Activated CD4-positive, alpha-beta T cell treated with anti-CD3 and anti-CD28 coated beads, Interleukin-10, Interleukin-2, amounts not matched to agents 100 ng/mL and 50 ng/mL, durations not matched to agents 16 hours and 8 hours (primary cell): ENCODE data around the gene CRYZL1.

Experiments
- DNase-seq: peaks from one replicate; pipeline ENCODE4 v3.0.0-alpha.2; 2020

The CRYZL1 gene

GRCh38 chr21:33558777-33559421 lies 82.6 kb downstream of the CRYZL1 start:
- no peak for DNase-seq

- DNase-seq = no peak
Measured at GRCh38 chr21:33557447-33557846, 84.1 kb downstream of the CRYZL1 start.

GRCh38 chr21:33554982-33555344 lies 86.6 kb downstream of the CRYZL1 start:
- no peak for DNase-seq

- no peak for DNase-seq
Measured at GRCh38 chr21:33554236-33554981, 87.1 kb downstream of the CRYZL1 start.

GRCh38 chr21:33552999-33553598 lies 88.4 kb downstream of the CRYZL1 start:
- DNase-seq = no peak

GRCh38 chr21:33552093-33552998 lies 89.2 kb downstream of the CRYZL1 start:
- no peak for DNase-seq

- no peak for DNase-seq
Measured at GRCh38 chr21:33551664-33552063, 89.9 kb downstream of the CRYZL1 start.

GRCh38 chr21:33550772-33551660 lies 90.5 kb downstream of the CRYZL1 start:
- no peak for DNase-seq

- DNase-seq = no peak
Measured at GRCh38 chr21:33549848-33550771, 91.4 kb downstream of the CRYZL1 start.

- no peak for DNase-seq
Measured at GRCh38 chr21:33546086-33546485, 95.5 kb downstream of the CRYZL1 start.

GRCh38 chr21:33544451-33545195 lies 96.9 kb downstream of the CRYZL1 start:
- no peak for DNase-seq

GRCh38 chr21:33543505-33544129 lies 97.9 kb downstream of the CRYZL1 start:
- peak; percentile 81 for DNase-seq

GRCh38 chr21:33542640-33543504 lies 98.7 kb downstream of the CRYZL1 start, which contains the start of gene SON:
TSS of gene SON (plus strand) at chr21:33543038. CDS start at chr21:33543093, 55 bp downstream.
- peak; percentile 100 for DNase-seq

GRCh38 chr21:33541756-33542639 lies 99.5 kb downstream of the CRYZL1 start, which contains the start of gene GART:
TSS of gene GART (minus strand) at chr21:33542117. CDS start at chr21:33539315, 2,802 bp downstream.
- DNase-seq = peak; percentile 91

GRCh38 chr21:33541105-33541711 lies 100.3 kb downstream of the CRYZL1 start:
- peak; percentile 48 for DNase-seq

- no peak for DNase-seq
Measured at GRCh38 chr21:33540711-33541104, 100.8 kb downstream of the CRYZL1 start.

- DNase-seq = no peak
Measured at GRCh38 chr21:33539616-33540015, 101.9 kb downstream of the CRYZL1 start.
